H9 (cell line): ENCODE data around the gene IL26. TPM values are rescaled to one million over a fixed set of nuclear protein-coding genes. Genes with fewer than 3 reads are reported as not detected.

Experiments used
- DNase-seq: peaks from one replicate; pipeline ENCODE4 v3.0.0-alpha.2; 2017
- H2AFZ ChIP-seq: one replicate; pipeline ENCODE4 v1.6.1; 2013; ENCODE audit warnings: mild to moderate bottlenecking, low read length, control low read depth, moderate library complexity
- H2AK5ac ChIP-seq: 2 replicates; pipeline ENCODE4 v1.6.1; 2013; ENCODE audit warnings: low read length, control low read depth, mixed read lengths; ENCODE audit not compliant: insufficient read length
- H2BK120ac ChIP-seq: one replicate; pipeline ENCODE4 v1.6.1; 2013; ENCODE audit warnings: low read depth, mild to moderate bottlenecking, low read length, control low read depth, inconsistent platforms; ENCODE audit not compliant: poor library complexity, severe bottlenecking
- H2BK12ac ChIP-seq: 2 replicates; pipeline ENCODE4 v1.6.1; 2013; ENCODE audit warnings: low read length, control low read depth, mixed read lengths, low read depth; ENCODE audit not compliant: insufficient read length
- H2BK15ac ChIP-seq: 2 replicates; pipeline ENCODE4 v1.6.1; 2013; ENCODE audit warnings: low read depth, low read length, control low read depth
- H2BK20ac ChIP-seq: one replicate; pipeline ENCODE4 v1.6.1; 2013; ENCODE audit warnings: low read depth, mild to moderate bottlenecking, low read length, control low read depth, inconsistent platforms; ENCODE audit not compliant: poor library complexity, severe bottlenecking
- H2BK5ac ChIP-seq: 2 replicates; pipeline ENCODE4 v1.6.1; 2013; ENCODE audit warnings: low read length, control low read depth, mixed read lengths; ENCODE audit not compliant: insufficient read length
- H3K14ac ChIP-seq: 2 replicates; pipeline ENCODE4 v1.6.1; 2013; ENCODE audit warnings: low read length, control low read depth; ENCODE audit not compliant: insufficient read depth
- H3K18ac ChIP-seq: 2 replicates; pipeline ENCODE4 v1.6.1; 2013; ENCODE audit warnings: low read depth, mild to moderate bottlenecking, mixed read lengths, low read length, control low read depth; ENCODE audit not compliant: insufficient read length
- H3K23ac ChIP-seq: 2 replicates; pipeline ENCODE4 v1.6.1; 2013; ENCODE audit warnings: low read length, control low read depth, mixed read lengths, low read depth; ENCODE audit not compliant: insufficient read length
- H3K23me2 ChIP-seq: 2 replicates; pipeline ENCODE4 v1.6.1; 2013; ENCODE audit warnings: low read depth, mild to moderate bottlenecking, mixed read lengths, low read length, control low read depth; ENCODE audit not compliant: insufficient read length, poor library complexity, severe bottlenecking
- H3K27ac ChIP-seq: 2 replicates; pipeline ENCODE4 v1.5.1; 2013; ENCODE audit warnings: low read length, control low read depth, mixed read lengths, low read depth; ENCODE audit not compliant: insufficient read length
- H3K27me3 ChIP-seq: 2 replicates; pipeline ENCODE4 v1.6.1; 2013; ENCODE audit warnings: low read length, control low read depth, inconsistent platforms; ENCODE audit not compliant: insufficient read depth
- H3K4ac ChIP-seq: 2 replicates; pipeline ENCODE4 v1.6.1; 2013; ENCODE audit warnings: low read depth, mild to moderate bottlenecking, control low read depth, inconsistent platforms, low read length, moderate library complexity
- H3K4me1 ChIP-seq: 2 replicates; pipeline ENCODE4 v1.6.1; 2013; ENCODE audit warnings: low read length, control low read depth, inconsistent platforms; ENCODE audit not compliant: insufficient read depth
- H3K4me2 ChIP-seq: 2 replicates; pipeline ENCODE4 v1.6.1; 2013; ENCODE audit warnings: low read length, control low read depth, mixed read lengths; ENCODE audit not compliant: insufficient read length, insufficient read depth
- H3K56ac ChIP-seq: 2 replicates; pipeline ENCODE4 v1.6.1; 2013; ENCODE audit warnings: low read depth, mild to moderate bottlenecking, mixed read lengths, low read length, control low read depth; ENCODE audit not compliant: insufficient read length
- H3K79me1 ChIP-seq: 2 replicates; pipeline ENCODE4 v1.6.1; 2013; ENCODE audit warnings: low read depth, mild to moderate bottlenecking, moderate library complexity, low read length, control low read depth, inconsistent platforms; ENCODE audit not compliant: insufficient read depth, poor library complexity, severe bottlenecking
- H3K79me2 ChIP-seq: 2 replicates; pipeline ENCODE4 v1.6.1; 2013; ENCODE audit warnings: low read length, control low read depth, inconsistent platforms; ENCODE audit not compliant: insufficient read depth
- H3K9ac ChIP-seq: 2 replicates; pipeline ENCODE4 v1.6.1; 2013; ENCODE audit warnings: low read length, control low read depth, mixed read lengths; ENCODE audit not compliant: insufficient read length; ENCODE audit errors: extremely low read depth
- H3K9me3 ChIP-seq: one replicate; pipeline ENCODE4 v1.6.1; 2013; ENCODE audit warnings: low read depth, low read length, inconsistent platforms; ENCODE audit not compliant: control insufficient read depth
- H3T11ph ChIP-seq: one replicate; pipeline ENCODE4 v1.6.1; 2013; ENCODE audit warnings: mild to moderate bottlenecking, low read length, control low read depth, inconsistent platforms
- H4K20me1 ChIP-seq: one replicate; pipeline ENCODE4 v1.6.1; 2013; ENCODE audit not compliant: control insufficient read depth, insufficient read length, insufficient read depth
- H4K5ac ChIP-seq: 2 replicates; pipeline ENCODE4 v1.6.1; 2013; ENCODE audit warnings: low read depth, mild to moderate bottlenecking, mixed read lengths, low read length, control low read depth; ENCODE audit not compliant: insufficient read length
- H4K8ac ChIP-seq: replicated peaks from 2 replicates; pipeline ENCODE4 v1.6.1; 2013; ENCODE audit warnings: low read length, control low read depth, mixed read lengths, low read depth; ENCODE audit not compliant: insufficient read length
- H4K91ac ChIP-seq: 2 replicates; pipeline ENCODE4 v1.6.1; 2013; ENCODE audit warnings: low read depth, mild to moderate bottlenecking, moderate library complexity, mixed read lengths, low read length, control low read depth; ENCODE audit not compliant: insufficient read length
- H3K27ac Mint-ChIP-seq, 3 experiments: 2 replicates in 2 of 3; 3 replicates in 1 of 3; pipeline ENCODE4 v1.8.0; 2020 to 2021; ENCODE audit warnings: mixed read lengths in 3 of 3, mild to moderate bottlenecking in 1 of 3, moderate library complexity in 1 of 3
- H3K27me3 Mint-ChIP-seq: 2 replicates; pipeline ENCODE4 v1.8.0; 2021; ENCODE audit warnings: low read depth, mild to moderate bottlenecking, moderate library complexity, mixed read lengths
- H3K36me3 Mint-ChIP-seq, 3 experiments: 2 replicates in 2 of 3; 3 replicates in 1 of 3; pipeline ENCODE4 v1.8.0; 2020 to 2021; ENCODE audit warnings: low read depth in 3 of 3, mixed read lengths in 3 of 3; ENCODE audit not compliant: insufficient read depth in 1 of 3
- H3K4me1 Mint-ChIP-seq, 2 experiments: 2 replicates each; pipeline ENCODE4 v1.8.0; 2020; ENCODE audit warnings: mixed read lengths in 2 of 2
- H3K4me3 Mint-ChIP-seq, 2 experiments: 2 replicates in 1 of 2; 3 replicates in 1 of 2; pipeline ENCODE4 v1.8.0; 2020 to 2021; ENCODE audit warnings: mild to moderate bottlenecking in 2 of 2, mixed read lengths in 2 of 2, moderate library complexity in 1 of 2
- H3K9me3 Mint-ChIP-seq, 2 experiments: 2 replicates in 1 of 2; 3 replicates in 1 of 2; pipeline ENCODE4 v1.8.0; 2020; ENCODE audit warnings: mild to moderate bottlenecking in 2 of 2, mixed read lengths in 2 of 2, moderate library complexity in 1 of 2
- WGBS: extraction: QIAGEN DNeasy Blood & Tissue Kit; methylation state at CpG from one replicate; pipeline ENCODE4 v1.1.7; 2013; ENCODE audit warnings: missing lambda C conversion rate, low lambda C conversion rate, mixed read lengths; ENCODE audit not compliant: insufficient read length; ENCODE audit errors: extremely low coverage; 5-methylcytosine and 5-hydroxymethylcytosine counted together
- total RNA-seq: library from RNA; stranded (reverse); gene quantifications from 2 replicates; pipeline ENCODE4 v1.2.1, GENCODE V29; 2021
- TF ChIP-seq, protein P1 (sequence below): fragments of 200-600 bp; sonication (generic); conservative IDR thresholded peaks from 3 replicates; pipeline ENCODE4 v1.8.0; 2021; ENCODE audit warnings: antibody characterized with exemption, mild to moderate bottlenecking

Gene IL26
- total RNA-seq, 1 experiment from 2014 or later = not detected

- Mint-ChIP-seq H3K27ac (no peak overlapping the region), H3K4me3 (no peak overlapping the region), H3K9me3 (no peaks in the 10 kb centered on the region), H3K27me3 (no peaks in the 10 kb centered on the region), H3K36me3 (no peaks in the 10 kb centered on the region), H3K4me1 (peaks cover 7% of the 10 kb centered on the region in 2 experiments; a peak in 3 of 4 replicates)
- Histone ChIP-seq H3K9me3 (no peaks in the 10 kb centered on the region), H2BK12ac (no peak overlapping the region), H3K27ac (no peak overlapping the region), H3K79me2 (no peaks in the 10 kb centered on the region), H2AK5ac (no peak overlapping the region), H4K20me1 (no peaks in the 10 kb centered on the region), H2BK120ac (no peak overlapping the region), H3K4me1 (no peaks in the 10 kb centered on the region), H3K23ac (no peak overlapping the region), H2BK5ac (no peak overlapping the region), H3K23me2 (no peaks in the 10 kb centered on the region), H4K8ac (no peak overlapping the region), H3K79me1 (no peaks in the 10 kb centered on the region), H3K4ac (no peak overlapping the region), H3K27me3 (no peaks in the 10 kb centered on the region), H3T11ph (no peak overlapping the region), H2BK20ac (no peak overlapping the region), H3K14ac (no peak overlapping the region), H2AFZ (no peak overlapping the region), H4K5ac (no peak overlapping the region), H3K18ac (no peak overlapping the region), H3K9ac (no peak overlapping the region), H3K56ac (no peak overlapping the region), H3K4me2 (no peak overlapping the region), H4K91ac (no peak overlapping the region), H2BK15ac (no peak overlapping the region)
- no CpG with 5 or more reads among the region's 3 CpGs for WGBS
- DNase-seq = no peak
- TF ChIP-seq, protein P1, sequence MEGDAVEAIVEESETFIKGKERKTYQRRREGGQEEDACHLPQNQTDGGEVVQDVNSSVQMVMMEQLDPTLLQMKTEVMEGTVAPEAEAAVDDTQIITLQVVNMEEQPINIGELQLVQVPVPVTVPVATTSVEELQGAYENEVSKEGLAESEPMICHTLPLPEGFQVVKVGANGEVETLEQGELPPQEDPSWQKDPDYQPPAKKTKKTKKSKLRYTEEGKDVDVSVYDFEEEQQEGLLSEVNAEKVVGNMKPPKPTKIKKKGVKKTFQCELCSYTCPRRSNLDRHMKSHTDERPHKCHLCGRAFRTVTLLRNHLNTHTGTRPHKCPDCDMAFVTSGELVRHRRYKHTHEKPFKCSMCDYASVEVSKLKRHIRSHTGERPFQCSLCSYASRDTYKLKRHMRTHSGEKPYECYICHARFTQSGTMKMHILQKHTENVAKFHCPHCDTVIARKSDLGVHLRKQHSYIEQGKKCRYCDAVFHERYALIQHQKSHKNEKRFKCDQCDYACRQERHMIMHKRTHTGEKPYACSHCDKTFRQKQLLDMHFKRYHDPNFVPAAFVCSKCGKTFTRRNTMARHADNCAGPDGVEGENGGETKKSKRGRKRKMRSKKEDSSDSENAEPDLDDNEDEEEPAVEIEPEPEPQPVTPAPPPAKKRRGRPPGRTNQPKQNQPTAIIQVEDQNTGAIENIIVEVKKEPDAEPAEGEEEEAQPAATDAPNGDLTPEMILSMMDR = no peak
Measured at GRCh38 chr12:68231691-68232090, 6.1 kb upstream of the IL26 start.
